GM23248 (cell line): ENCODE measurements around the gene FAM76B. TPM values are rescaled to one million over a fixed set of nuclear protein-coding genes. Genes with fewer than 3 reads are reported as not detected.

Experiments
- DNase-seq: peaks from one replicate; pipeline ENCODE4 v3.0.0-alpha.2; 2015
- H2AFZ ChIP-seq: fragments of 200-600 bp; sonication (generic); 2 replicates; pipeline ENCODE4 v1.6.1; 2016; ENCODE audit warnings: antibody characterized with exemption
- H3F3A ChIP-seq: fragments of 200-600 bp; sonication (generic); 2 replicates; pipeline ENCODE4 v1.6.1; 2016; ENCODE audit warnings: mild to moderate bottlenecking, antibody characterized with exemption, mixed run types; ENCODE audit not compliant: insufficient read depth
- H3K27ac ChIP-seq: fragments of 200-600 bp; sonication (generic); 2 replicates; pipeline ENCODE4 v1.5.1; 2016; ENCODE audit warnings: mild to moderate bottlenecking
- H3K27me3 ChIP-seq: fragments of 200-600 bp; sonication (generic); replicated peaks from 2 replicates; pipeline ENCODE4 v1.6.1; 2016; ENCODE audit warnings: mild to moderate bottlenecking; ENCODE audit not compliant: insufficient read depth
- H3K36me3 ChIP-seq: fragments of 200-600 bp; sonication (generic); 2 replicates; pipeline ENCODE4 v1.6.1; 2016; ENCODE audit warnings: low read depth, mild to moderate bottlenecking
- H3K4me1 ChIP-seq: fragments of 200-600 bp; sonication (generic); 2 replicates; pipeline ENCODE4 v1.6.1; 2016; ENCODE audit warnings: mild to moderate bottlenecking; ENCODE audit not compliant: insufficient read depth
- H3K4me2 ChIP-seq: fragments of 200-600 bp; sonication (generic); one replicate; pipeline ENCODE4 v1.6.1; 2016; ENCODE audit warnings: mild to moderate bottlenecking; ENCODE audit not compliant: unreplicated experiment
- H3K4me3 ChIP-seq: fragments of 200-600 bp; sonication (generic); 2 replicates; pipeline ENCODE4 v1.5.1; 2016; ENCODE audit warnings: mild to moderate bottlenecking
- H3K79me2 ChIP-seq: fragments of 200-600 bp; sonication (generic); 2 replicates; pipeline ENCODE4 v1.6.1; 2016; ENCODE audit warnings: mild to moderate bottlenecking; ENCODE audit not compliant: insufficient read depth
- H3K9ac ChIP-seq: fragments of 200-600 bp; sonication (generic); 2 replicates; pipeline ENCODE4 v1.6.1; 2016; ENCODE audit warnings: mild to moderate bottlenecking
- H3K9me2 ChIP-seq: fragments of 200-600 bp; sonication (generic); 2 replicates; pipeline ENCODE4 v1.6.1; 2016; ENCODE audit warnings: mixed run types, mild to moderate bottlenecking, moderate library complexity; ENCODE audit not compliant: insufficient read depth
- H3K9me3 ChIP-seq: fragments of 200-600 bp; sonication (generic); one replicate; pipeline ENCODE4 v1.6.1; 2017; ENCODE audit warnings: low read depth
- H4K20me1 ChIP-seq: fragments of 200-600 bp; sonication (generic); 2 replicates; pipeline ENCODE4 v1.6.0; 2016; ENCODE audit not compliant: insufficient read depth
- EZH2 ChIP-seq: fragments of 200-600 bp; sonication (generic); IDR thresholded peaks from 2 replicates; pipeline ENCODE4 v1.6.1; 2018; ENCODE audit warnings: antibody characterized with exemption, mild to moderate bottlenecking; ENCODE audit not compliant: insufficient read depth, poor library complexity, severe bottlenecking
- EZH2phosphoT487 ChIP-seq: fragments of 200-600 bp; sonication (generic); IDR thresholded peaks from 2 replicates; pipeline ENCODE4 v1.6.1; 2018; ENCODE audit warnings: antibody characterized with exemption, moderate library complexity, mild to moderate bottlenecking, low read depth; ENCODE audit not compliant: insufficient read depth
- WGBS, 2 experiments: methylation state at CpG; one replicate each; pipeline ENCODE4 v1.1.6; 2015 to 2017; ENCODE audit warnings: low lambda C conversion rate in 2 of 2, low coverage in 1 of 2; ENCODE audit errors: missing lambda C conversion rate in 2 of 2; 5-methylcytosine and 5-hydroxymethylcytosine counted together
- in situ Hi-C: fragments of 300-500 bp; cut with MboI; formaldehyde crosslinking; loops from 2 replicates; pipeline ENCODE4 v1.15.0; 2020
- polyA plus RNA-seq: library from polyadenylated mRNA; unstranded; fragments of >200 nt; fragmentation: Nextera tagmentation; extraction: Ambion mirVana; gene quantifications from 2 replicates; pipeline ENCODE4 v1.2.1, GENCODE V29; 2016
- total RNA-seq: library from RNA; depleted of rRNA; stranded (reverse); fragments of >200 nt; shearing (Covaris generic); gene quantifications from 2 replicates; pipeline ENCODE4 v1.2.3, GENCODE V29; 2014

The FAM76B gene
- total and polyA plus RNA-seq, 2 experiments from 2014 or later: 8.0 to 10.4 TPM

GRCh38 chr11:95795627-95796295 lies 6.2 kb upstream of the FAM76B start:
- 96 to 97% methylated on average over 3 of the region's 3 CpGs for WGBS, 2 experiments

GRCh38 chr11:95794086-95794485 lies 4.5 kb upstream of the FAM76B start:
- DNase-seq: peak; percentile 33
- H3K4me2 ChIP-seq: no peak overlapping the region
- H3K9me2 ChIP-seq: no peaks in the 10 kb centered on the region
- H3K27ac ChIP-seq: no peak overlapping the region
- no peaks in the 10 kb centered on the region; the same call in 1 of the 2 replicates for H3F3A ChIP-seq
- peaks cover 82% of the 10 kb centered on the region for H3K79me2 ChIP-seq
- no peak overlapping the region for H2AFZ ChIP-seq
- H3K4me1 ChIP-seq: peaks cover 6% of the 10 kb centered on the region; the same call in 1 of the 2 replicates
- 76 to 81% methylated on average over 5 of the region's 5 CpGs for WGBS, 2 experiments
- H3K9ac ChIP-seq: no peak overlapping the region
- H4K20me1 ChIP-seq: no peaks in the 10 kb centered on the region
- no peaks in the 10 kb centered on the region for H3K27me3 ChIP-seq
- no peaks in the 10 kb centered on the region; the same call in 1 of the 2 replicates for H3K36me3 ChIP-seq
- no peaks in the 10 kb centered on the region for H3K9me3 ChIP-seq
- no peak for TF ChIP-seq EZH2
- H3K4me3 ChIP-seq: no peak overlapping the region
- in situ Hi-C loops: no loop called here

More at GRCh38 chr11:95795627-95796295, 6.2 kb upstream of the FAM76B start:
- no peak for DNase-seq
- Histone ChIP-seq H3K9me2 (no peaks in the 10 kb centered on the region), H3F3A (no peaks in the 10 kb centered on the region; the same call in 1 of the 2 replicates), H3K36me3 (peaks cover 8% of the 10 kb centered on the region), H3K79me2 (peaks cover 81% of the 10 kb centered on the region), H4K20me1 (no peaks in the 10 kb centered on the region), H3K27ac (no peak overlapping the region), H3K9me3 (no peaks in the 10 kb centered on the region), H3K4me1 (peaks cover 6% of the 10 kb centered on the region; the same call in 1 of the 2 replicates), H3K27me3 (no peaks in the 10 kb centered on the region), H2AFZ (no peak overlapping the region), H3K4me3 (no peak overlapping the region), H3K9ac (no peak overlapping the region), H3K4me2 (no peak overlapping the region)
- in situ Hi-C loops: no loop called here
- TF ChIP-seq EZH2: no peak
- TF ChIP-seq EZH2phosphoT487: no peak

- H3F3A ChIP-seq: peaks cover 4% of the 10 kb centered on the region; the same call in 1 of the 2 replicates
- peaks cover 83% of the 10 kb centered on the region for H3K79me2 ChIP-seq
- no peak overlapping the region for H3K4me3 ChIP-seq
- H3K27ac ChIP-seq: no peak overlapping the region
- no peaks in the 10 kb centered on the region for H4K20me1 ChIP-seq
- no peak overlapping the region for H3K9ac ChIP-seq
- H3K9me2 ChIP-seq: no peaks in the 10 kb centered on the region
- in situ Hi-C loops: no loop called here
- H2AFZ ChIP-seq: no peak overlapping the region
- peak; percentile 29 for DNase-seq
- H3K9me3 ChIP-seq: no peaks in the 10 kb centered on the region
- H3K4me1 ChIP-seq: peaks cover 12% of the 10 kb centered on the region
- WGBS, 2 experiments: 54 to 56% methylated on average over 4 of the region's 4 CpGs
- no peak overlapping the region for H3K4me2 ChIP-seq
- no peaks in the 10 kb centered on the region for H3K36me3 ChIP-seq
- H3K27me3 ChIP-seq: no peaks in the 10 kb centered on the region
- TF ChIP-seq EZH2phosphoT487 (no peak), EZH2 (no peak)
Observed at GRCh38 chr11:95793116-95793515, 3.5 kb upstream of the FAM76B start.

- H3K9me3 ChIP-seq: no peaks in the 10 kb centered on the region
- no peak for DNase-seq
- no peak overlapping the region for H3K27ac ChIP-seq
- H3K36me3 ChIP-seq: peaks cover 2% of the 10 kb centered on the region; the same call in 1 of the 2 replicates
- no peak overlapping the region for H3K9ac ChIP-seq
- no peaks in the 10 kb centered on the region for H3K9me2 ChIP-seq
- no peak overlapping the region for H2AFZ ChIP-seq
- TF ChIP-seq EZH2 (no peak), EZH2phosphoT487 (no peak)
- in situ Hi-C loops: no loop called here
- no peak overlapping the region for H3K4me3 ChIP-seq
- H3K4me2 ChIP-seq: no peak overlapping the region
- peaks cover 13% of the 10 kb centered on the region for H3K4me1 ChIP-seq
- H3K27me3 ChIP-seq: no peaks in the 10 kb centered on the region
- no peaks in the 10 kb centered on the region for H4K20me1 ChIP-seq
- H3F3A ChIP-seq: peaks cover 4% of the 10 kb centered on the region; the same call in 1 of the 2 replicates
- peaks cover 84% of the 10 kb centered on the region for H3K79me2 ChIP-seq
- 89 to 94% methylated on average over 7 of the region's 7 CpGs for WGBS, 2 experiments
Observed at GRCh38 chr11:95792700-95793099, 3.1 kb upstream of the FAM76B start.
